ENCODE measurements around the gene ATRN.
"Not testable (repeated sequence)": the region's sequence is repeated elsewhere in the genome, so short reads cannot be mapped to it uniquely, and the experiment has no call there.

The ATRN gene

GRCh38 chr20:3613821-3614440 is 143.1 kb downstream of the ATRN start:
- no peak for TF ChIP-seq CTCF (IDR thresholded peaks at IDR 0.05; ENCODE audit: low read depth, low read length)
- no peak overlapping the region for H3K4me3 ChIP-seq (ENCODE audit: low read depth, low read length)

- TF ChIP-seq CTCF (IDR thresholded peaks at IDR 0.05; ENCODE audit: low read depth, low read length), result no peak
- H3K4me3 ChIP-seq (ENCODE audit: low read depth, low read length), result no peak overlapping the region
These were observed 143.6 kb downstream of the ATRN start for GRCh38 chr20:3614466-3614865.

GRCh38 chr20:3615171-3615840 is 144.5 kb downstream of the ATRN start:
- not testable (repeated sequence) for H3K4me3 ChIP-seq (ENCODE audit: low read depth, low read length)

GRCh38 chr20:3616250-3616649 is 145.4 kb downstream of the ATRN start:
- TF ChIP-seq CTCF (IDR thresholded peaks at IDR 0.05; ENCODE audit: low read depth, low read length), result no peak
- no peak overlapping the region for H3K4me3 ChIP-seq (ENCODE audit: low read depth, low read length)

- H3K4me3 ChIP-seq (ENCODE audit: low read depth, low read length), result no peak overlapping the region
- TF ChIP-seq CTCF (IDR thresholded peaks at IDR 0.05; ENCODE audit: low read depth, low read length), result no peak
These were observed 150.3 kb downstream of the ATRN start for GRCh38 chr20:3621111-3621510.

- H3K4me3 ChIP-seq (ENCODE audit: low read depth, low read length), result no peak overlapping the region
- TF ChIP-seq CTCF (IDR thresholded peaks at IDR 0.05; ENCODE audit: low read depth, low read length), result no peak
These were observed 151.6 kb downstream of the ATRN start for GRCh38 chr20:3622406-3622805.

- H3K4me3 ChIP-seq (ENCODE audit: low read depth, low read length), result no peak overlapping the region
- no peak for TF ChIP-seq CTCF (IDR thresholded peaks at IDR 0.05; ENCODE audit: low read depth, low read length)
These were observed 156.7 kb downstream of the ATRN start for GRCh38 chr20:3627476-3627875.
